GM18505 (cell line): Measurements from ENCODE around the gene ENSA.
"Not testable (repeated sequence)": the region's sequence is repeated elsewhere in the genome, so short reads cannot be mapped to it uniquely, and the experiment has no call there.

Source experiments
- ATAC-seq: cut with Tn5 transposase; IDR thresholded peaks from one replicate; pipeline ENCODE4 v1.9.1; 2021; ENCODE audit not compliant: unreplicated experiment
- POLR2A ChIP-seq: IDR thresholded peaks from 4 replicates; pipeline ENCODE4 v1.6.1; 2011; ENCODE audit warnings: borderline replicate concordance; ENCODE audit not compliant: insufficient read depth, insufficient read length; ENCODE audit errors: extremely low read depth

Gene ENSA

GRCh38 chr1:150628766-150629114 lies 672 bp downstream of the ENSA start:
- ATAC-seq, result no peak
- TF ChIP-seq POLR2A, result no peak

GRCh38 chr1:150627826-150628410 lies 1.5 kb downstream of the ENSA start:
- no peak for TF ChIP-seq POLR2A
- ATAC-seq, result no peak

GRCh38 chr1:150626150-150626549 lies 3.3 kb downstream of the ENSA start:
- ATAC-seq, result no peak
- TF ChIP-seq POLR2A, result no peak

- ATAC-seq, result not testable (repeated sequence)
These were observed 4.9 kb downstream of the ENSA start for GRCh38 chr1:150624546-150624945.

- not testable (repeated sequence) for ATAC-seq
These were observed 5.3 kb downstream of the ENSA start for GRCh38 chr1:150624134-150624533.

- no peak for ATAC-seq
These were observed 7.0 kb downstream of the ENSA start for GRCh38 chr1:150622303-150622975.

GRCh38 chr1:150621497-150622302 lies 7.7 kb downstream of the ENSA start:
- TF ChIP-seq POLR2A, result no peak
- ATAC-seq, result no peak

More at GRCh38 chr1:150622303-150622975, 7.0 kb downstream of the ENSA start:
- no peak for TF ChIP-seq POLR2A

GRCh38 chr1:150620919-150621318 lies 8.5 kb downstream of the ENSA start:
- TF ChIP-seq POLR2A, result no peak
- no peak for ATAC-seq

GRCh38 chr1:150619576-150620509 lies 9.6 kb downstream of the ENSA start:
- TF ChIP-seq POLR2A, result no peak
- no peak for ATAC-seq

GRCh38 chr1:150615346-150616201 lies 13.8 kb downstream of the ENSA start:
- no peak for TF ChIP-seq POLR2A
- no peak for ATAC-seq

GRCh38 chr1:150613061-150613920 lies 16.1 kb downstream of the ENSA start:
- no peak for TF ChIP-seq POLR2A
- ATAC-seq, result peak; percentile 54

- no peak for TF ChIP-seq POLR2A
- ATAC-seq, result no peak
These were observed 17.4 kb downstream of the ENSA start for GRCh38 chr1:150612014-150612345.
